GM18861 (cell line): ENCODE results near the gene RAVER2.

Source experiments
- ATAC-seq: cut with Tn5 transposase; IDR thresholded peaks from one replicate; pipeline ENCODE4 v1.9.1; 2021; ENCODE audit not compliant: unreplicated experiment

RAVER2 gene

GRCh38 chr1:64872067-64872466, 127.2 kb downstream of the RAVER2 start:
- no peak for ATAC-seq

GRCh38 chr1:64873576-64873975, 128.7 kb downstream of the RAVER2 start:
- no peak for ATAC-seq

- ATAC-seq = no peak
Measured at GRCh38 chr1:64874666-64875065, 129.8 kb downstream of the RAVER2 start.

- no peak for ATAC-seq
Measured at GRCh38 chr1:64875101-64875500, 130.2 kb downstream of the RAVER2 start.

GRCh38 chr1:64875606-64876005, 130.7 kb downstream of the RAVER2 start:
- ATAC-seq = no peak

GRCh38 chr1:64877151-64877550, 132.3 kb downstream of the RAVER2 start:
- ATAC-seq = no peak

- ATAC-seq = no peak
Measured at GRCh38 chr1:64877598-64877997, 132.7 kb downstream of the RAVER2 start.

- ATAC-seq = no peak
Measured at GRCh38 chr1:64878090-64878489, 133.2 kb downstream of the RAVER2 start.

- ATAC-seq = no peak
Measured at GRCh38 chr1:64878931-64879611, 134.2 kb downstream of the RAVER2 start.

- no peak for ATAC-seq
Measured at GRCh38 chr1:64880449-64880848, 135.6 kb downstream of the RAVER2 start.

- ATAC-seq = no peak
Measured at GRCh38 chr1:64881281-64881680, 136.4 kb downstream of the RAVER2 start.
